PC-3 (cell line): ENCODE measurements around the gene ANKS6.

Experiments used
- EZH2 ChIP-seq: fragments of 300-600 bp; sonication (generic); IDR thresholded peaks from one replicate; pipeline ENCODE4 v1.6.1; 2017; ENCODE audit warnings: antibody characterized with exemption, mild to moderate bottlenecking, low read length; ENCODE audit not compliant: unreplicated experiment
- EZH2phosphoT487 ChIP-seq: fragments of 300-600 bp; sonication (generic); IDR thresholded peaks from 2 replicates; pipeline ENCODE4 v1.6.1; 2018; ENCODE audit warnings: mild to moderate bottlenecking, antibody characterized with exemption, low read length, borderline replicate concordance
- TF ChIP-seq, protein P1 (sequence below): fragments of 300-600 bp; sonication (generic); conservative IDR thresholded peaks from 2 replicates; pipeline ENCODE4 v1.5.1; 2017; ENCODE audit warnings: antibody characterized with exemption, low read depth, mild to moderate bottlenecking, low read length

DNA sequence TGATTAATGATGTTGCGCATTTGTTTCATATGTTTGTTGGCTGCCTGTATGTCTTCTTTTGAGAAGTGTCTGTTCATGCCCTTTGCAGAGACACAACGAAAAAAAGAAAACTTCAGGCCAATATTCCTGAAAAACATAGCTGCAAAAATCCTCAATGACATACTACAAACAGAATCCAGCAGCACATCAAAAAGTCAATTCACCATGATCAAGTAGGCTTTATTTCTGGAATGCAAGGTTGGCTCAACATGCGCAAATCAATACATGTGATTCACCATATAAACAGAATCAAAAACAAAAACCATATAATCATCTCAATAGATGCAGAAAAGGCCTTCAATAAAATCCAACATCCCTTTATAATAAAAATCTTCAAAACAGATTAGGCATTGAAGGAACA lies 1.9 kb upstream of the ANKS6 start:
- TF ChIP-seq, protein P1, sequence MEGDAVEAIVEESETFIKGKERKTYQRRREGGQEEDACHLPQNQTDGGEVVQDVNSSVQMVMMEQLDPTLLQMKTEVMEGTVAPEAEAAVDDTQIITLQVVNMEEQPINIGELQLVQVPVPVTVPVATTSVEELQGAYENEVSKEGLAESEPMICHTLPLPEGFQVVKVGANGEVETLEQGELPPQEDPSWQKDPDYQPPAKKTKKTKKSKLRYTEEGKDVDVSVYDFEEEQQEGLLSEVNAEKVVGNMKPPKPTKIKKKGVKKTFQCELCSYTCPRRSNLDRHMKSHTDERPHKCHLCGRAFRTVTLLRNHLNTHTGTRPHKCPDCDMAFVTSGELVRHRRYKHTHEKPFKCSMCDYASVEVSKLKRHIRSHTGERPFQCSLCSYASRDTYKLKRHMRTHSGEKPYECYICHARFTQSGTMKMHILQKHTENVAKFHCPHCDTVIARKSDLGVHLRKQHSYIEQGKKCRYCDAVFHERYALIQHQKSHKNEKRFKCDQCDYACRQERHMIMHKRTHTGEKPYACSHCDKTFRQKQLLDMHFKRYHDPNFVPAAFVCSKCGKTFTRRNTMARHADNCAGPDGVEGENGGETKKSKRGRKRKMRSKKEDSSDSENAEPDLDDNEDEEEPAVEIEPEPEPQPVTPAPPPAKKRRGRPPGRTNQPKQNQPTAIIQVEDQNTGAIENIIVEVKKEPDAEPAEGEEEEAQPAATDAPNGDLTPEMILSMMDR: no peak
- TF ChIP-seq EZH2 (no peak), EZH2phosphoT487 (no peak)
